HG03095 (cell line): ENCODE results near the gene UNC119B.

Experiments
- ATAC-seq: cut with Tn5 transposase; IDR thresholded peaks from one replicate; pipeline ENCODE4 v1.9.1; 2021; ENCODE audit warnings: moderate library complexity; ENCODE audit not compliant: unreplicated experiment

Gene UNC119B

DNA sequence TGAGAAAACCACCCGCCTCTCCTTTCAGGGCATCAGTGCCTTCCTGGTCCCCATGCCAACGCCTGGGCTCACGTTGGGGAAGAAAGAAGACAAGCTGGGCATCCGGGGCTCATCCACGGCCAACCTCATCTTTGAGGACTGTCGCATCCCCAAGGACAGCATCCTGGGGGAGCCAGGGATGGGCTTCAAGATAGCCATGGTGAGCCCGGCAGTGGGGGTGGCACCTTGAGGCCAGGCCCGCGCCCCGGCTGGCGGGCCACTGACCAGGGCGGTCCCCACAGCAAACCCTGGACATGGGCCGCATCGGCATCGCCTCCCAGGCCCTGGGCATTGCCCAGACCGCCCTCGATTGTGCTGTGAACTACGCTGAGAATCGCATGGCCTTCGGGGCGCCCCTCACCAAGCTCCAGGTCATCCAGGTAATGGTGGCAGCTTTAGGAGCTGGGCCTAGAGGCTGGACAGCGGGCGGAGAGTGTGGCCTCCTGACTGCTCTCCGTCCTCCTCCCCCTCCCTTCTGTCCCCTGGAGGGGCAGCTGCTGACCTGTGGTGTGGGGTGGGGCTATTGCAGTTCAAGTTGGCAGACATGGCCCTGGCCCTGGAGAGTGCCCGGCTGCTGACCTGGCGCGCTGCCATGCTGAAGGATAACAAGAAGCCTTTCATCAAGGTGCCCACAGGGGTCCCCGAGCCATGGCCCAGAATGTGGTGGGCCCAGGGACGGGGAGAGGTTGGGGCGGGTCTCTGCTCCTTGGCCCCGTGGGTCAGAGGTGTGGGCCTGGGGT lies 28.2 kb downstream of the UNC119B start:
- ATAC-seq, result no peak

DNA sequence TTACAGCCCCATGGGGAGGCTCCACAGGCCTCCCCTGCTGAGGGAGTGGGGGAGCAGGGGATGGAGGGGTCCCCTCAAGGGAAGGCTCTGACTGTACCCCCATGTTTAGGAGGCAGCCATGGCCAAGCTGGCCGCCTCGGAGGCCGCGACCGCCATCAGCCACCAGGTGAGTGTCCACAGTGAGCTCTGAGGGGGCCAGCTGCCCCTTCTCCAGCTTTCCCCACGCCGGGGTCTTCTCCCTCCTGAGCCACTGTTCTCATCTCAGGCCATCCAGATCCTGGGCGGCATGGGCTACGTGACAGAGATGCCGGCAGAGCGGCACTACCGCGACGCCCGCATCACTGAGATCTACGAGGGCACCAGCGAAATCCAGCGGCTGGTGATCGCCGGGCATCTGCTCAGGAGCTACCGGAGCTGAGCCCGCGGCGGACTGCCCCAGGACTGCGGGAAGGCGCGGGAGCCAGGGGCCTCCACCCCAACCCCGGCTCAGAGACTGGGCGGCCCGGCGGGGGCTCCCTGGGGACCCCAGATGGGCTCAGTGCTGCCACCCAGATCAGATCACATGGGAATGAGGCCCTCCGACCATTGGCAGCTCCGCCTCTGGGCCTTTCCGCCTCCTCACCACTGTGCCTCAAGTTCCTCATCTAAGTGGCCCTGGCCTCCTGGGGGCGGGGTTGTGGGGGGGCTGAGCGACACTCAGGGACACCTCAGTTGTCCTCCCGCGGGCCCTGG lies 28.9 kb downstream of the UNC119B start:
- ATAC-seq, result no peak

DNA sequence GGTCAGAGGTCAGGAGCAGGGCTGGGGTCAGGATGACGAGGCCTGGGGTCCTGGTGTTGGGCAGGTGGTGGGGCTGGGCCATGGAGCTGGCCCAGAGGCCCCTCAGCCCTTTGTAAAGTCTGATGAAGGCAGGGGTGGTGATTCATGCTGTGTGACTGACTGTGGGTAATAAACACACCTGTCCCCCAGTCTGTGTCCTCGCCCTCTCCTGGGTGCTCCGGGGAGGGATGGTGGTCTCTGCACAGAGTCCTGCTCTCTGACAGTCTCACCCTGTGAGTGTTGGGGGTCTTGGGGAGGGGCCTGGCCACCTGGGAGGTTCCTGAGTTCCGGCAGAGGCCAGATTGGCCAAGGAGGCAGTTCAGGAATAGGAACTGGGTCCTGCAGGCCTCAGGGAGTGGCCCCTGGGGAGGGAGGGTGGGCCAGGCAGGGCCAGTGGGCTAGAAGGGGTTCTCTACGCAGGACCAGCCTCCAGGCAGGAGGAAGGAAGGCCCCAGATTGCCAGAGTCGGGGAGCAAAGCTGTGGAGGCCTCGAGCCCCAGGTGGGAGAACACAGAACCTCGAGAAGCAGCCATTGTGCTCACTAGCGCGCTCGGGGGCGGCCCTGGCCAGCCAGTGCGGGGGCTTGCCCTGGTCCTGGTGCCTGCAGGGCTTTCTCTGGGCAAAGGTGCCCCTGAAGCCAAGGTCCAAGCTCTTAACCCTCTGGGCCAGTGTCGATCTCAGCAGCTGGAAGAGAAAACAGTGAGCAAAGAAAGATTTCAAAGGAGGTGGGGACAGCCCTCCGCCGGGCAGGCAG lies 29.8 kb downstream of the UNC119B start:
- no peak for ATAC-seq

DNA sequence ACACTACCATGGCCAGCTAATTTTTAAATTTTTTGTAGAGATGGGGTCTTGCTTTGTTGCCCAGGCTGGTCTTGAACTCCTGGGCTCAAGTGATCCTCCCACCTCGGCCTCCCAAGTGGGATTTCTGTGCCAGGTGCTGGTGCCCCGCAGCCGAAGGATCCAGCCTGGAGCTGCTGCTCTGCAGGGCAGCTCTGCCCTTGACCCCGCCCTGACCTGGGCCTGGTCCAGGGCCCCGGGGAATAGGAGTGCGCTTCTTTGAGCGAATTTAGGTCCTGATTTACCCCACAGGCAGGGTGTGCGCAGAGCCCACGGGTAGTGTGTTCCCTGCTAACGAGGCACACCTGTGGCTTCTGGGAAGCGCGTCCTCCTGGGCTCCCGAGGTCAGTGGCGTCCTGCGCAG lies 30.6 kb downstream of the UNC119B start:
- ATAC-seq, result no peak

DNA sequence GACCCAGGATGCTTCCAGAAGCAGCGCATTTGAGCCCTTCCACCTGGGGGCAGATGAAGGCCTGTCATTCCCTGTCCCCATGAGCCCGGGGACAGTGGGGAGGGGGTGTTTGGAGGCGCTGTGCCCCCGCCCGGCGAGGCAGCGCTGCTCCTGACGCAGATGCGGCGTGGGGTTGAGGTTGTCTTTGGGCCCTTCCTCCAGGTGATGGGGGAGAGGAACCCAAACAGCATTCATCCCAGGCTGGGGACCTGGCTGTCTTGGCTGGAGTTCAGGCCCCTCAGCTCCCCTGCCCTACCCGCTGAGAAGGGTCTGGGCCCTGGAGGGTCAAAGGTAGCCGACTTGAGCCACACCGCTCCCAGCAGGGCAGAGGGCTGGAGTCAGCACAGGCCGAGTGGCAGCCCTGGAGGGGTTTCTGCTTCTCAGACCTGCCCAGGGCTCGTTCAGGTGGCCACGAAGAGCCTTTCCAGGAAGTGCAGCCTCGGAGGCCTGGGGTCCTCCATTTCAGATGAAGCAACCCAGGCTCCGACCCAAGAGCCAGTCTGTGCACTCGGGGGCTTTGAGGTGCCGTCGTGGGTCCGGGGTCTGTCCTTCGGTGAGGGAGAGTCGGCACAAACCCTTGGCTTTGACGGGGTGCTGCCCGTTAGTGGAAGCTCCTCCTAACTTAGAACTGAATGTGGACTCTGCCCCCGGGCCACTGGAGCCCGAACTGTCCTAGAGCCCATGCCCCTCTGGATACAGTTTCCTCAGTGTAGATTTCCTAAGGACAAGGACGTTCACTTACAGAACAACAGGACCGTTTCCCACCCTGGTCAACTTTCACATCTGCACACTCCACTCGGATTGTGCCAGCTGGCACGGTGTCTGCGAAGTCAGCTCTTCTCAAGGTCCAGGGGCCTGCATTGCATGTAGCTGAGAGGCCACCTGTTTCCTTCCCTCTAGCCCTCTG lies 31.5 kb downstream of the UNC119B start:
- ATAC-seq, result no peak

DNA sequence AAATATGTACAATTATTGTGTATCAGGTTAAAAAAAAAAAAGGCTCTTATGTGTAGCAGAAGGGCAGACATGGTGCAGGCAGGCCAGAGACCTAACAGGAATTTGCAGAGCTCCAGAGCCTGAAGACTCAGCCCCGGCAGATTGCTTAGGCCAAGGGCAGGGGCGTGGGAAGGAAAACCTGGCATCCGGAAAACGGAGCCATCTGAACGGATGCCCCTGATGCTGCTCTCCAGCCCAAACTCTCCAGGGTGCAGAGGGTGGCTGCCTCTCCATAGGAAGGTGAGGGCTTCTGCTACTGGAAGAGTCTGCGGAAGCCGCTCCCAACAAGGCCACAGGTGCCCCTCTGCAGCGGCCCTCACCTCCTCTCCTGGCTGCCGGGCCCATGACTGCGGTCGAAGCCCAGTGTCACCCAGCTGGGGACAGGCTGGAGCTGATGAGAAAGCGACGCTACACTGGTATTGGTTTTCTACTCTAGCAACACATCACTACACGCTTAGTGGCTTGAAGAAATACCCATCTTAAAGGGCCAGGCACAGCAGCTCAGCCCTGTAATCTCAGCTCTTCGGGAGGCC lies 34.8 kb downstream of the UNC119B start:
- no peak for ATAC-seq

DNA sequence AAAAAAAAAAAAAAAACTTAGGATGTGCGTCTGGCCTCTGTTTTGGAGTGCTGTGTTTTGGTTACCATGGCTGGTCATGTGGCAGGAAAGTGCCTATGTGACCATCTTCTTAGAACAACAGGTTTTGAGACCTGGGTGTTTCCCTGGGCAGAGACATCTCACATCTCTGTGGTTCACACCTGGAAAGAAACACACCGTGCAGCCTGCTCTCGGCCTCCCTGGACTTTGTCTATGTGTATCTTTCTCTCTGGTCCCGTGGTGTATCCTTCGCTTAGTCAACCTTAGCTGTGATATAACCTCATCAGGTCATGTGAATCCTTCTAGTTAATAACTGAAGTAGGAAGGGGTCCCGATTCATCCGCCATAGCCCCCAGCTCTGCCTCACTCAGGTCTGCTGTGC lies 38.0 kb downstream of the UNC119B start:
- ATAC-seq, result no peak

DNA sequence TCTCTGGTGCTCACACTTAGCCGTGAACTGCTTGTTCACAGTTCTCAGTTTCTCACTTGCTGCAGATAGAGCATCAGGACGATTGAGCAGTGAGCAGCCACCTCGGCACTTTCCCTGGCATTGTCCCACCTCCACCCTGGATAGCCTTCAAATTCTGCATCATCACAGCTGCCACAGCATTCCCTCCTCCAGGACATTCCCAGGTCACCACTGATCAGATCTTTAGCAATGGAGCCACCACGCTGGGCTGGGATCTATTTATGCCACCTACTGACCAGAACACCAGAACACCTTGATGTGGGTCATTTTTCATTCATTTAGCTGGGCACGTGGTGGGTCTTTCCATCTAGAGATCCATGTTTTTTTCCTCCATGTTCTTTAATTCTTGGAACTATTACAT lies 39.0 kb downstream of the UNC119B start:
- no peak for ATAC-seq

DNA sequence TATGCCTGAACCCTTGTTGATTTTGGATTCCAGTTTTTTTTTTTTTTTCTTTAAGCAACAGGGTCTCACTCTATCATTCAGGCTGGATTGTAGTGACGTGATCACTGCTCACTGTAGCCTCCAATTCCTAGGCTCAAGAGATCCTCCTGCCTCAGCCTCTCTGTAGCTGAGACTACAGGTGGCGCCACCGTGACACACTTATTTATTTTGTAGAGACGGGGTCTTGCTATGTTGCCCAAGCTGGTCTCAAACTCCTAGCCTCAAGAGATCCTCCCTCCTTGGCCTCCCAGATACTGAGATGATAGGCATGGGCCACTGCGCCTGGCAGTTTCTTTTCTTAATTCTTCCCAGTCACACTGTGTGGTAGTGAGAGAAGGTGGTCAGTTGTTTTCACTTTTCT lies 40.5 kb downstream of the UNC119B start:
- ATAC-seq, result no peak

DNA sequence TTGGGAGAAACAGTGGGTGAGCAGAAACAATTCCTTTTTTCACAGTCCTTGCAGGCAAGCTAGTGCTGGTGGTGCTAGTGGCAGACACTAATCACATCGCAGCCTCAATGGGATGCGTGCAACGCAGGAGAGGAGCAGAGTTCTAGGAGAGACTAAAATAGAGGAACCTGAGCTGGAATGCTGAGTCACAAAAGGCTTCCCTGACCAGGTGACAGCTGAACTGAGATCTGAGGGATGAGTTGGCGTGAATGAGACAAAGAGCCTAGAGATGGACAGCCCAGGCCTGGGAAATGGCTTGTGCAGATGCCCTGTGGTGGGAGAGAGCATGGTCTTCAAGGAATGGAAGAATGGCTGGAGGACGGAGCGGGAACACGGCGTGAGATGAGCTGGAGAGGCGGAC lies 41.1 kb downstream of the UNC119B start:
- no peak for ATAC-seq

DNA sequence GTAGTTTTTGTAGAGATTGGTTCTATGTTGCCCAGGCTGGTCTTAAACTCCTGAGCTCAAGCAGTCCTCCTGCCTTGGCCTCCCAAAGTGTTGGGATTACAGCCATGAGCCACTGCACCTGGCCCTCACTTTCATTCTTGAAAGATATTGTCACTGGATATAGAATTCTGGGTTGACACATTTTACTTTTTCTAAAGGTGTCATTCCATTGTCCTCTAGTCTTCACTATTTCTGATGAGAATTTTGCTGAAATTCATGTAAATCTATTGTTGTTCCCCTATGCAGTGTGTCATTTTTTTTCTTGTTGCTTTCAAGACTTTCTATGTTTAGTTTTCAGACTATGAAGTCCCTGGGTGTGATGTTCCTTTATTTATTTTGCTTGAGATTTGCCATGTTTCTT lies 44.5 kb downstream of the UNC119B start:
- ATAC-seq, result no peak

DNA sequence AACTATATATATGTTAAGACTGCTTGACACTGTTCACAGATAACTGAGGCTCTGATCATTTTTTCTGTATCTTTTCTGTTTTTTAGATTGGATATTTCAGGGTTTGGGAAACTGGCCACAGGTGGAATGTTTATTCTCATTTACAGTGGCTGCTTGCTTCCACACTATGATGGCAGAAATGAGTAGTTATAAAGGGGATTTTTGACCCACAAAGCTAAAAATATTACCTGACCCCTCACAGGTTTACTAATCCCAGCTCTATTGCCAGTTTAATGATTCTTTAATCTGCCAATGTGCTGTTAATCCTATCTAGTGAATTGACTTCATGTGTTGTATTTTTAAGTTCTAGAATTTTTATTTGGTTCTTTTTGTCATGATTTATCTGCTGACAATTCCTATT lies 45.0 kb downstream of the UNC119B start:
- ATAC-seq, result no peak

DNA sequence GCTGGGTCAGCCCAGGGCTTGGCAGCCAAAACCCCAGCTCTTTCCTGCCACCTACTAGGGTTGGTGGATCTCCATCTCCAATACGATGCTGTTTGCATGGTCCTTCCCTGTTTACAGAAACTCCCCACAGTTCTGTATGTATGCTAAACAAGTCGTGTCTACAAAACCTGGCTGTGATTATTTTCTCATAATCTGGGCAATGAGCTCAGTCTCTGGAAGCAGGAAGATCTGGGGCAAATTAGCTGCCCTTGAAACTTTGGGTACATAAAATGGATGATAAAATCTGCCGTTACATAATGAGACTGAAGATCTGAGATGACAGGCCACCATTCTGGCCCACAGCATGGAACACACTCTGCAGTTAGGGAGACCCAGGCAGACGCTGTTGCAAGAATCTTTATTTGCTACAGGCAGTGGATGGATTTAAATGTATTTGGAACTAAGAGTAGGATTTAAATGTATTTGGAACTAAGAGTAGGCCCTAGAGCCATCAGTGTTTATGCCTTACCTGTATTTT lies 47.0 kb downstream of the UNC119B start:
- no peak for ATAC-seq

DNA sequence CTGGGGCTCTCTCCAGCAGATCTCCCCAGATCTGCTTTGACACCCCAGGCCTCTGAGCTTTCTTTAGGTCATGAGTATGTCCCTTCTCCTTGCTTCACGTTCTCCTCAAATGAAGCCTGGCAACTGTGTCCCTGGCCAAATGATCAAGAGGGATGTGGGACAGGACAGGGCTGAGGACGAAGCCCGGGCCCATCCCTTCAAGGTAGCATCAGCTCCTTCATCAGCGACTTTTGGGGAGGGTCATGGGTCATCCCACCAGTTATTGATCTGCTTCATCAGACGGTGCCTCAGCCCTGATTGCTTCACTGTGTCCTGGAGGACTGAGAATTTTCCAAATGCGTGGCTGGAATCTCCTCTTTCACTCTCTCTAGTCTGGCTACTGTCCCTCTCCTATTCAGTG lies 47.7 kb downstream of the UNC119B start:
- no peak for ATAC-seq

DNA sequence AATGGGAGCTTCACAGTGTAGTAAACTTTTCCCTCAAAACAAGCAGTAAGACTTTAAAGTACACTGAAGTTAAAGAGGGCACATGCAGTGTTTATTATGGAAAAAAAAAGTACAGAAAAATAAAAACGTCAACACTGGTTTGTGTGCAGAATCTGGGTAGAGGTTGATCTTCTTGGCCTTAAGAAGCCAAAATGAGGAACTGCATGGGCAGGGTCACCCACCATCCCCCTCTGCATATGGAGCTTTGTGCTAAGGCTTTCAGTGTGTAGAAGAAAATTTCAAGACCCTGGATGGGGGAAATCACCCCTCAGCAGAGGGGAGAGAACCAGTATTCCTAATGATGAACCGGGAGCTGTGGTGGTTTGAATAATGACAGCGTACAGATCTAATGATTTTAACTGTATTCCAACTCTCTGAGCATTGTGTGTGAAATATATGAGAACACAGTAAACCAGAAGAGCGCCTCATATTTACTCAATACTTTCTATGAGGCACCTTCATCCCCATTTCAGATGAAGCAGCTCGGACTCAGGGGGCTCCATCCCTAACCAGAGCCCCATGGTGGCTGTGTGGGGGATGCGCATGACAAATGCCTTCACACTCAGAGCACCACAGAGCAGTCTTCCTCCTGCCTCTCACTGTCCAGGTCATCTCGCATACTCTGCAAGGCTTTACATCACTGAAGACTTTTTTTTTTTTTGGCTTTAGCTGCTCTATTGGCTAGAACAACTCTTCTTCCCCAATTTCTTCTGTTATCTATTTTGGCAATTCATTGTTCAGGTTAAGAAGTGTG lies 48.7 kb downstream of the UNC119B start:
- no peak for ATAC-seq

DNA sequence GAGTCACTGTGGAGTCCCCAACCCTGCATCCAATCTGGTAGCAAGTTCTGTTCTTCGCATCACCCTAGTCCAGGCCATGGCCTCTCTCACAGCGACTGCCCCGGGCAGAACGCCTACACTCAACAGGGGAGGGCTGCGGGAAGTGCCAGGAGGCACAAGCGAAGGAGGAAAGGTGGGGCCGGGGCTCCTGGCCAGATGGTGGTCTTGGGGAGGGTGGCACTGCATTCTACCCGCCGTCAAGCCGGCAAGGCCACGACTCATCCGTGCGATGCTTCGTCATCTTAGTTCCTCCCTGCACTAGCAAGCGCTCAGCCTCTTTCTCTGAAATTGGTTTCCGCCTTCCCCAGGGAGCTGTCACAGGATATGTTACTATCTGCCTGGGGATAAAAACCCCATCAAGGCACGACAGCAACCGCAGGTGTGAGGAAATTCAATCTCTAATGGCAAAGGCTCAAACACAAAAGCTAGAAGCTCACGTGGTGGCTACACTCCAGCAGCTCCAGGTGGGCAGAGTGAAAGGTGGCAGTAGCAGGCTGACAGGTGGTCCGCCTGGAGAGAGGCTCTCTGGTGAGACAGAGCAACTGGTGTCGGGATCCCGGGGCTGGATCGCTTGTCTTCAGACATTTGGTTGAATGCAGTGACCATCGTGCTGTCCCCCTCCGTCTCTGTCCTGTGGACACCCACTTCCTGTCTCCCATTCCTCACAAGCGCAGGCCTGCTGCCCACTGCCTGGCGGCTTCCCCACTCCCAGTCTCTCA lies 49.5 kb downstream of the UNC119B start:
- no peak for ATAC-seq

DNA sequence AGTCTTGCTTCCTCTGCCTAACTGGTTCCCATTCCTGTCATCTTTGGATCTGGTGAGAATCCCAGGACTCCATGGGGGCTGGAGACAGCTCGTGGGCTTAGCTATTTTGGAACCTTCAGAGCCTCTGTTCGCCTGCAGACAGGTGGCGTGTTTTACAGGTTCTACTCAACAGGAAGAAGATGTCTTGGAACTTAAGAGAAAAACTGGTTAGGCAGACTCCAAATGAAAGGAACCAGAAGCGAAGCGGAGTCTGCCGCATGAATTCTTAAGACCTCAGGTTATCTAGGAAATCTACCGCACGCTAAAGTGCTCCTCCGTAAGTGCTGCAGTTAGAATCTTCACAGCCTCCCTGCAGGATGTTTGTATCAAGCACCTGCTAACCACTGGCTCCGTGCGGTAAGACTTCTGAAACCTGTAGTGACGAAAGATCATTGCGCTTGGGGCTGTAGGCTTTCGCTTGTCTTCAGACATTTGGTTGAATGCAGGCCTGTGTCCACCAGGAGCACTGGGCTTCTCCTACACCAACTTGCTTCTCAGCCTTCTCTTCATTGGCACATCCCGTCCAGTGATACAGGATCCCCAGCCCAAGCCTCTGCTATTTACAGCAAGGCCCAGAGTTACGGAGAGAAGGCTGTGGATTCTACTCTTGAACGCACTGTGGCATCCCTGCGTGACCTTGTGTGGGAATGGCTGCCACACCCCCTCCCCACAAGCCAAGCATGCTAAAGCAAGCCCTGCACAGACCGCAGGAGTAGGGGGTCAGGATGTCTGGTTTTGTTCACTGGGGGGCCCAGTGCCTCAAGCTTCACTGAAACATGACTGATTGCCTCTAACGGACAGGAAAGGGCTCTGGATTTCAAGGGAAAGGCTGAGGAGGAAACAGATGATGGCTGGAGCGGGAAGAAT lies 50.3 kb downstream of the UNC119B start:
- no peak for ATAC-seq

DNA sequence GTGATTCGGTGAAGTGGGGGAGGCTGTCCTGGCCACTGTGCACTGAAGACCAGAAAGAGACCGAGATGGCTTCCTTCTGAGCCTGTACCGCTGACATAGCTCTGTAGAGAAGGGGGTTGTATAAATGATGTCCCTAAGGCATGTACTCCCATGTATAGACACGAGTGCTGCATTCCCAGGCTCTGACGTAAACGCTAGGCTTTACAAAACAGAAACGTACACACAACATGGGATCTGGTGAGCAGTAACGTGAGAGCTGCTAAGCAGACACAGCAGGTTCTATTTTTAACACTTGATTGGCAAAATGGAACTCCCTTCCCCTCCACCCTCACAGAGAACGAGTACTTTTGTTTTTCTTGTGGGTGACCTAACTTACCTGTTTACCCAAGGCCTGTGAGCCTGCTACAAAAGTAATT lies 51.3 kb downstream of the UNC119B start:
- ATAC-seq, result no peak
